MM.1S (cell line): ENCODE measurements around the gene PANX3.

Experiments used
- DNase-seq: peaks from one replicate; pipeline ENCODE4 v3.0.0-alpha.2; 2015
- H2AFZ ChIP-seq: fragments of 300-600 bp; sonication (generic); 2 replicates; pipeline ENCODE4 v1.6.0; 2016; ENCODE audit warnings: antibody characterized with exemption, low read length
- H3F3A ChIP-seq: fragments of 300-600 bp; sonication (generic); 2 replicates; pipeline ENCODE4 v1.6.1; 2016; ENCODE audit warnings: mild to moderate bottlenecking, antibody characterized with exemption, low read length, moderate library complexity, mixed read lengths; ENCODE audit not compliant: insufficient read depth
- H3K27ac ChIP-seq: fragments of 300-600 bp; sonication (generic); 2 replicates; pipeline ENCODE4 v1.5.1; 2016; ENCODE audit warnings: mild to moderate bottlenecking, low read length
- H3K27me3 ChIP-seq: fragments of 300-600 bp; sonication (generic); replicated peaks from 2 replicates; pipeline ENCODE4 v1.6.0; 2016; ENCODE audit warnings: low read length; ENCODE audit not compliant: insufficient read depth
- H3K36me3 ChIP-seq: fragments of 300-600 bp; sonication (generic); replicated peaks from 2 replicates; pipeline ENCODE4 v1.6.1; 2016; ENCODE audit warnings: mild to moderate bottlenecking, low read length, mixed read lengths; ENCODE audit not compliant: insufficient read depth
- H3K4me1 ChIP-seq: fragments of 300-600 bp; sonication (generic); 2 replicates; pipeline ENCODE4 v1.6.1; 2016; ENCODE audit warnings: low read length, mixed read lengths
- H3K4me2 ChIP-seq: fragments of 300-600 bp; sonication (generic); 2 replicates; pipeline ENCODE4 v1.6.0; 2016; ENCODE audit warnings: low read depth, low read length
- H3K4me3 ChIP-seq: fragments of 300-600 bp; sonication (generic); 2 replicates; pipeline ENCODE4 v1.5.1; 2016; ENCODE audit warnings: low read length, mixed read lengths
- H3K79me2 ChIP-seq: fragments of 300-600 bp; sonication (generic); 2 replicates; pipeline ENCODE4 v1.6.1; 2016; ENCODE audit warnings: mixed run types, low read length, mixed read lengths
- H3K9ac ChIP-seq: fragments of 300-600 bp; sonication (generic); 2 replicates; pipeline ENCODE4 v1.6.1; 2016; ENCODE audit warnings: low read length, mixed read lengths
- H3K9me2 ChIP-seq: fragments of 300-600 bp; sonication (generic); replicated peaks from 2 replicates; pipeline ENCODE4 v1.6.1; 2016; ENCODE audit warnings: mild to moderate bottlenecking, low read length, mixed read lengths; ENCODE audit not compliant: insufficient read depth
- H3K9me3 ChIP-seq: fragments of 300-600 bp; sonication (generic); replicated peaks from 2 replicates; pipeline ENCODE4 v1.6.1; 2016; ENCODE audit warnings: mild to moderate bottlenecking, low read length, mixed read lengths; ENCODE audit not compliant: insufficient read depth
- H4K20me1 ChIP-seq: fragments of 300-600 bp; sonication (generic); 2 replicates; pipeline ENCODE4 v1.6.1; 2016; ENCODE audit warnings: mild to moderate bottlenecking, low read length, moderate library complexity, mixed read lengths; ENCODE audit not compliant: insufficient read depth
- CTCF ChIP-seq: fragments of 300-600 bp; sonication (generic); IDR thresholded peaks from 2 replicates; pipeline ENCODE4 v1.5.1; 2016; ENCODE audit warnings: antibody characterized with exemption, low read length, mixed read lengths
- EZH2 ChIP-seq: fragments of 300-600 bp; sonication (generic); optimal IDR thresholded peaks from 2 replicates; pipeline ENCODE3; 2017; ENCODE audit warnings: low read depth, mild to moderate bottlenecking, antibody characterized with exemption, low read length, mixed read lengths
- EZH2phosphoT487 ChIP-seq: fragments of 300-600 bp; sonication (generic); IDR thresholded peaks from 2 replicates; pipeline ENCODE4 v1.6.1; 2018; ENCODE audit warnings: antibody characterized with exemption, low read length

Gene PANX3

DNA sequence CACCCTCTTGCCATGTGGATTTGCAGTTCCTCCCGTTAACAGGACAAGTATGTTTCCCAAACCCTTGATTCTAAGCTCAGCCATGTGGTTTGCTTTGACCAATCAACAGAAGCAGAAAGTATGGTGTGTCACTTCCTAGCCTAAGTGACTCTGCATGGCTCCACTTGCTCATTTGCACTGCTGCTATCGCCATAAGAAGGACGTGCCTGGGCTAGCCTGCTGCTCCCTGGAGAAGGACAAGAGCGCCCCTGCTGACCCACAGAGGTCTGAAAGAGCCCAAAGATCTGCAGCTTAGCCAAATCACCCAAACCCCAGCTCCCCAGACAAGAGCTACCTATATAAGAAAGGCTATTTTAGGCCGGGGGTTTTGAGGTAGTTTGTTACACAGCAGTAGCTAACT lies 29.4 kb downstream of the PANX3 start:
- H3K4me3 ChIP-seq: no peak overlapping the region
- no peaks in the 10 kb centered on the region for H3K79me2 ChIP-seq
- TF ChIP-seq EZH2phosphoT487: no peak
- no peak for TF ChIP-seq EZH2
- TF ChIP-seq CTCF: no peak
- no peaks in the 10 kb centered on the region for H3F3A ChIP-seq
- no peaks in the 10 kb centered on the region for H3K9me2 ChIP-seq
- H3K9me3 ChIP-seq: no peaks in the 10 kb centered on the region
- DNase-seq: no peak
- no peak overlapping the region for H3K9ac ChIP-seq
- no peak overlapping the region for H3K4me2 ChIP-seq
- no peaks in the 10 kb centered on the region for H3K4me1 ChIP-seq
- H4K20me1 ChIP-seq: no peaks in the 10 kb centered on the region
- H2AFZ ChIP-seq: no peak overlapping the region
- H3K36me3 ChIP-seq: 0 out of 2 replicates have a peak, but pooled peaks cover 2% of the 10 kb centered on the region
- H3K27ac ChIP-seq: no peak overlapping the region
- no peaks in the 10 kb centered on the region for H3K27me3 ChIP-seq

- Histone ChIP-seq H4K20me1 (no peaks in the 10 kb centered on the region), H3K27me3 (no peaks in the 10 kb centered on the region), H3K9ac (no peak overlapping the region), H3F3A (no peaks in the 10 kb centered on the region), H3K9me2 (no peaks in the 10 kb centered on the region), H3K4me1 (no peaks in the 10 kb centered on the region), H3K36me3 (no peaks in the 10 kb centered on the region), H3K79me2 (no peaks in the 10 kb centered on the region), H3K4me3 (no peak overlapping the region), H3K4me2 (no peak overlapping the region), H2AFZ (no peak overlapping the region), H3K9me3 (no peaks in the 10 kb centered on the region), H3K27ac (no peak overlapping the region)
- no peak for DNase-seq
- no peak for TF ChIP-seq CTCF
- no peak for TF ChIP-seq EZH2
- no peak for TF ChIP-seq EZH2phosphoT487
These were observed 31.4 kb downstream of the PANX3 start for GRCh38 chr11:124642628-124643027.

GRCh38 chr11:124643042-124643604 lies 31.9 kb downstream of the PANX3 start:
- Histone ChIP-seq H2AFZ (no peak overlapping the region), H3K4me2 (no peak overlapping the region), H3K79me2 (no peaks in the 10 kb centered on the region), H3K27me3 (no peaks in the 10 kb centered on the region), H3K36me3 (no peaks in the 10 kb centered on the region), H3K27ac (no peak overlapping the region), H3K9me3 (no peaks in the 10 kb centered on the region), H4K20me1 (no peaks in the 10 kb centered on the region), H3F3A (no peaks in the 10 kb centered on the region), H3K4me1 (no peaks in the 10 kb centered on the region), H3K4me3 (no peak overlapping the region), H3K9me2 (no peaks in the 10 kb centered on the region), H3K9ac (no peak overlapping the region)
- DNase-seq: no peak
- TF ChIP-seq EZH2phosphoT487: no peak
- no peak for TF ChIP-seq EZH2
- TF ChIP-seq CTCF: no peak
